Measurements from ENCODE around the gene AGFG2.

DNA sequence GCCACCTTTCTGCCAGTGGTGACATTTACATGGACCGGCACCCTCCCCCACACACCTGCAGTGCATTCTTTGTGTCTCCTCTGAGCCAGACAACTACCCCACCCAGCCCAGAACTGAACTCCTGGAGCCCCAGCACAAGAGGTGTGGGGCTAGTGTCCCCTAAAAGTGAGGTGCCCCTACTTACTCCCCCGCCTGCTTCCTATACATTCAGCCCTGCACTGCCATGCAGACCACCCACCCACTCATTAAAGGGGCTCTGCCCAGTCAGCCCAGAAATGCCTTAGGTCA is 32.8 kb downstream of the AGFG2 start:
- TF ChIP-seq EZH2 (IDR thresholded peaks at IDR 0.05; ENCODE audit: insufficient read depth, low read length), result no peak
- TF ChIP-seq, protein P1, sequence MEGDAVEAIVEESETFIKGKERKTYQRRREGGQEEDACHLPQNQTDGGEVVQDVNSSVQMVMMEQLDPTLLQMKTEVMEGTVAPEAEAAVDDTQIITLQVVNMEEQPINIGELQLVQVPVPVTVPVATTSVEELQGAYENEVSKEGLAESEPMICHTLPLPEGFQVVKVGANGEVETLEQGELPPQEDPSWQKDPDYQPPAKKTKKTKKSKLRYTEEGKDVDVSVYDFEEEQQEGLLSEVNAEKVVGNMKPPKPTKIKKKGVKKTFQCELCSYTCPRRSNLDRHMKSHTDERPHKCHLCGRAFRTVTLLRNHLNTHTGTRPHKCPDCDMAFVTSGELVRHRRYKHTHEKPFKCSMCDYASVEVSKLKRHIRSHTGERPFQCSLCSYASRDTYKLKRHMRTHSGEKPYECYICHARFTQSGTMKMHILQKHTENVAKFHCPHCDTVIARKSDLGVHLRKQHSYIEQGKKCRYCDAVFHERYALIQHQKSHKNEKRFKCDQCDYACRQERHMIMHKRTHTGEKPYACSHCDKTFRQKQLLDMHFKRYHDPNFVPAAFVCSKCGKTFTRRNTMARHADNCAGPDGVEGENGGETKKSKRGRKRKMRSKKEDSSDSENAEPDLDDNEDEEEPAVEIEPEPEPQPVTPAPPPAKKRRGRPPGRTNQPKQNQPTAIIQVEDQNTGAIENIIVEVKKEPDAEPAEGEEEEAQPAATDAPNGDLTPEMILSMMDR (IDR thresholded peaks at IDR 0.05; ENCODE audit: insufficient read depth, low read depth, low read length), result no peak
